ENCODE measurements around the gene CYFIP1.

DNA sequence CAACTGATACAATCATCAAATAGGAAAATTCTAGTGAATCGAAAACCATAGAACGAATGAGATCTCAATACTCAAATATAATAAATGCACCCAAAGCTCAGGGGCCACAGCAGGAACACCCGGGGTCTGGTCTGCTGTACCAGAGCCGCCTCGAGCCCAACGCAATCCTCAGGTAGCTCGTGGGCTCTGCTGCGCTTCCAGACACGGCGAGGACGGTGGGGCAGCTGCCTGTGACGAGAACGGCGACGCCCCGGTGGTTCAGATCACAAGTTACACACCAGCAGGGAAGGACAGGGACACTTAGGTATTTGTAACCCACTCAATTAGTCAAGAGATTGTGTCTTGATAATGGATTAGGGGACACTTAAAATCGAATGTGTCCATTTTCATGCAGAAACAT is 87.1 kb downstream of the CYFIP1 start:
- TF ChIP-seq, protein P1, sequence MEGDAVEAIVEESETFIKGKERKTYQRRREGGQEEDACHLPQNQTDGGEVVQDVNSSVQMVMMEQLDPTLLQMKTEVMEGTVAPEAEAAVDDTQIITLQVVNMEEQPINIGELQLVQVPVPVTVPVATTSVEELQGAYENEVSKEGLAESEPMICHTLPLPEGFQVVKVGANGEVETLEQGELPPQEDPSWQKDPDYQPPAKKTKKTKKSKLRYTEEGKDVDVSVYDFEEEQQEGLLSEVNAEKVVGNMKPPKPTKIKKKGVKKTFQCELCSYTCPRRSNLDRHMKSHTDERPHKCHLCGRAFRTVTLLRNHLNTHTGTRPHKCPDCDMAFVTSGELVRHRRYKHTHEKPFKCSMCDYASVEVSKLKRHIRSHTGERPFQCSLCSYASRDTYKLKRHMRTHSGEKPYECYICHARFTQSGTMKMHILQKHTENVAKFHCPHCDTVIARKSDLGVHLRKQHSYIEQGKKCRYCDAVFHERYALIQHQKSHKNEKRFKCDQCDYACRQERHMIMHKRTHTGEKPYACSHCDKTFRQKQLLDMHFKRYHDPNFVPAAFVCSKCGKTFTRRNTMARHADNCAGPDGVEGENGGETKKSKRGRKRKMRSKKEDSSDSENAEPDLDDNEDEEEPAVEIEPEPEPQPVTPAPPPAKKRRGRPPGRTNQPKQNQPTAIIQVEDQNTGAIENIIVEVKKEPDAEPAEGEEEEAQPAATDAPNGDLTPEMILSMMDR (IDR thresholded peaks at IDR 0.05; ENCODE audit: control extremely low read depth in 1 of 3, insufficient read depth in 1 of 3, low read depth in 1 of 3, low read length in 3 of 3) = no peak
- TF ChIP-seq EP300 (IDR thresholded peaks at IDR 0.05; ENCODE audit: borderline replicate concordance in 1 of 2, low read depth in 2 of 2, low read length in 2 of 2) (no peak), POLR2AphosphoS5 (IDR thresholded peaks at IDR 0.05; ENCODE audit: low read depth, low read length) (no peak)

Data from H1 (cell line).